GM13977 (cell line): ENCODE measurements around the gene SLC16A3.
A peak's percentile ranks its signal among the peaks of the same experiment; 100 is the strongest.

Source experiments
- DNase-seq: peaks from one replicate; pipeline ENCODE4 v3.0.0; 2012; ENCODE audit warnings: low spot score
- CTCF ChIP-seq: IDR thresholded peaks from 2 replicates; pipeline ENCODE4 v1.5.1; 2012; ENCODE audit warnings: mild to moderate bottlenecking, control low read depth; ENCODE audit not compliant: insufficient read depth; ENCODE audit errors: extremely low read depth, missing control alignments
- in situ Hi-C: fragments of 300-500 bp; cut with MboI; formaldehyde crosslinking; loops from one replicate; pipeline ENCODE4 v1.12.0; 2022; ENCODE audit warnings: low sequenced_read_pairs, low pct_unique_long_range_greater_than_20kb, mixed read lengths, inconsistent platforms; ENCODE audit not compliant: unreplicated experiment

SLC16A3 gene

DNA sequence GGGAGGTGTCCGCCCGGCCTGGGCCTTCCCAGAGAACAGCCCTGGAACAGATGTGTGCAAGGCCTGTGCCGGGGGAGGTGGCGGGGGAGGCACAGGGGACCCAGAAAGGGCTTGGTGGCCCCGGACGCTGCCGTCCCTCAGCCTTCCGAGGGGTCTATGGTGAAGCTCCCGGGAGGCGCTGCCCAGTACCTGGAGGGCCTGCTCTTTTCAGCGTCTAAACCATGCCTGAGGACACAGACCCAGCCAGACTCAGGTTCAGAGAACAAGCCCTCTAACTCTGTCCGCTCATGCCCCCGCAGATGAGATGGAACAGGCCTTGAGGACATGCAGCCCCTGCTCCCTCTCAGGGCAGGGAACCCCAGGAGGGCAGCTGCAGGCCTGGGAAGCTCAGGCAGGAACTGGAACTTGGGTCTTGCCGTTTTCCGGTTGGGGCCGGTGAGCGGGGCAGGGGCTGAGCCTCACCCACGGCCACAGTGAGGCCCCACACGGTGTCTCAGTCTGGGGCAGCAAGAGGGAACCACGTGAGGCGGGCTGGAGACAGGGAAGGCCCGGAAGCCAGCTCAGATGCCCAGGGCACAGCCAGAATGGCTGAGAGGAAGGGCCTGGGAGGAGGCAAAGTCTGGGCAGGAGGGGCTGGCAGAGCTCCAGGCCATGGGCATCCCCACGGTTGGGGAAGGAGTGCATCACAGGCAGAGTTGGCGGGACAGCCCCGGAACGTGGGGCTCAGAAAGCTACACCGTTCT lies 12.5 kb downstream of the SLC16A3 start:
- in situ Hi-C loops, result no loop called here
- no peak for TF ChIP-seq CTCF
- DNase-seq, result no peak

DNA sequence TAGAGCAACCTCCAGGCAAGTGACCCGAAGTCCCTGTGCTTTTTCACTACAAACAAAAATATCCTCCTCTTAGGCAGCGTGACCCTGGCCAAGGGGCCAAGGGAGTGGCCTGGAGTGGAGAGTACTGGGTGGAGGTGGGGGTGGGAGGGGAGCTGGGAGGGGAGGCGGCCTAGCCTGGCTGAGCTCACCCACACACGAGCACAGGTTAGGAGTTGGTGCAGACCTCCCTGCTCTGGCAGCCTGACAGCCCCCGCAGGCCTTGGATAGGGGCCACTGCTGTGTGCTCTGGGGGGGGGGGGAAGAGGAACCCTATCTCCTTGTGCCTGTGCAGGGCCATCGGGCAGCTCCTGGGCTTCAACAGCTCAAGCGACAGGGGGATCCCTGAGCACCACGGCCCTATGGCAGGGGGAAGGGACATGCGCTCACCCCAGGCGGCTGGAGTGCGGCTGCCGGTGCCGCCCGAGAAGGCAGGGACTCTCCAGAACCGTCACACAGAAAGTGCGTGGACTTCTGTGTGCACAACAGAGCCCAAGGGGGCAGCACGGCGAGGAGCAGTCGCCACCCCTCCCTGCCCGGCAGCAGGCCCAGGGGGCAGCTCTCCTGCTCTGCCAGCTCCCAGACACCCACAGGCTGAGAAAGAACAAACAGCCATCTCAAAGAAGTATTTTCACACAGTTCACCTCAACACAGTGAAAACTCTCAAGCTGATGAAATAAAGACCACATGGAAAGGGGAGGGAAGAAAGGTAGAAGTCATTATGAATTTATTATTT lies 13.3 kb downstream of the SLC16A3 start:
- no peak for TF ChIP-seq CTCF
- no peak for DNase-seq
- in situ Hi-C loops, result no loop called here

- no peak for DNase-seq
- TF ChIP-seq CTCF, result no peak
- in situ Hi-C loops, result no loop called here
Observed at GRCh38 chr17:82242698-82242976, 13.8 kb downstream of the SLC16A3 start.

DNA sequence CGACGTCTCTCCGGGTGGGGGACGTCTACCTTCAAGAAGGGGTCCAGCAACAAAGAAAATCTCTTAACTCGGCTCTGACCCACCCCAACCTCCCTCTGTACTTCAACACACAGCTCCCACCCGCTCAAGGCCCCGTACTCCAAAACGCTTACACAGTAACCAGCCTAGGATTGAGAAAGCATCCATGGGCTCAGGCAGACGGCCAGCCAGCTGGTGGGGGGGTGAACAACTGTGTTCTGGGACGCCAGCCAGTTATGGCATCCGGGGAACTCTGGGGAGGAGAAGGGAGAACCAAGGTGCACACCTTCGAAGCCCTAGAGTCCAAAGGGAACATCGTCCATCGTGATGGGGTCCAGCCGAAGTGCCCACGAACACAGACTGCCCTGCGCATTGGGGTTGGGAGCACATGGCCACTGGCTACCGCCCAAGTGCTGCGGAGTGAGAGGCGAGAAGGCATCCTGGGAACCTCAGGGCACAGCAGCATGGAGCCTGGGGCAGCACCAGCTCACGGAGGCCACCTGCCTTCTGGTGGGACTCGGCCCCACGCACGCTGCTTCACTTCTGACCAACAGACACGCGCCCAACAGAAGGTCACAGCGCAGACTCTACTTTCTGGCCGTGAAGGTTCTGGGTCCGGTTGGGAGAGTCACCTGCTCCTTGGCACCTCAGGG lies 14.3 kb downstream of the SLC16A3 start:
- no peak for DNase-seq
- in situ Hi-C loops, result no loop called here
- TF ChIP-seq CTCF, result no peak

DNA sequence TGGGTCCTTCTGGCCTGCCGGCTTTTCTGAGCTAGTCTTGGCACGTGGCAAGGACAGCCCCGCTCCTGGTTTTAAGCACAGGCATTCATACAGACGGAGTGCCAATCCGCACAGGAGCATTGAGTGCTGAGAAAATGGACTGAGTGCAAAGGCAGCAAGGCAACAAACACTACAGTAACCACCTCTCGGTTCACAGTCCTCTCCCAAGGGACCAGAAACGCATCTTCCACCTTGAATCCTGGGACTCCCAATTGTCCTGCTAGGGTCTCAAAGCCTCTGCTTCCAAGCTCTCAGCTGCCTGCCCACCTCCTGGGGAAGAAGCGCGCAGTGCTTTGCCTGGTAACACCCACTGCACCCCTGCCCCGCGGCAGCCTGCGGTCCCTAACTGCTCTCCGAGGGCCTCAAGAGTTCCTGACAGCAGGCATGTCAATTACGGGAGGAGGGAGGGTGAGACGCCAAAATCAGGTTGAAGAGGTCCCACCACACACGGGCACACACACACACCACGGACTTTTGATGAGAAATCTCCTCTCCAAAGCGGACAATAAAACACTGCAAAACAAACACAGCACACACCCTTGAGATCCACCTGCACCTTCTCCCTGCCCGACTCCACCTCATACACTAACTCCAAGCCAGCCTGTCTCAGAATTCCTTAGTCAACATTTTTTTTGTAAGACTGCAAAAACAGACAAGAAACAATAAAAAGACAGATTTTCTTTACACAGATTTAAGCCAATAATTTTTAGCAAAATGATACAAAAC lies 15.0 kb downstream of the SLC16A3 start:
- no peak for TF ChIP-seq CTCF
- DNase-seq, result no peak
- in situ Hi-C loops, result no loop called here

DNA sequence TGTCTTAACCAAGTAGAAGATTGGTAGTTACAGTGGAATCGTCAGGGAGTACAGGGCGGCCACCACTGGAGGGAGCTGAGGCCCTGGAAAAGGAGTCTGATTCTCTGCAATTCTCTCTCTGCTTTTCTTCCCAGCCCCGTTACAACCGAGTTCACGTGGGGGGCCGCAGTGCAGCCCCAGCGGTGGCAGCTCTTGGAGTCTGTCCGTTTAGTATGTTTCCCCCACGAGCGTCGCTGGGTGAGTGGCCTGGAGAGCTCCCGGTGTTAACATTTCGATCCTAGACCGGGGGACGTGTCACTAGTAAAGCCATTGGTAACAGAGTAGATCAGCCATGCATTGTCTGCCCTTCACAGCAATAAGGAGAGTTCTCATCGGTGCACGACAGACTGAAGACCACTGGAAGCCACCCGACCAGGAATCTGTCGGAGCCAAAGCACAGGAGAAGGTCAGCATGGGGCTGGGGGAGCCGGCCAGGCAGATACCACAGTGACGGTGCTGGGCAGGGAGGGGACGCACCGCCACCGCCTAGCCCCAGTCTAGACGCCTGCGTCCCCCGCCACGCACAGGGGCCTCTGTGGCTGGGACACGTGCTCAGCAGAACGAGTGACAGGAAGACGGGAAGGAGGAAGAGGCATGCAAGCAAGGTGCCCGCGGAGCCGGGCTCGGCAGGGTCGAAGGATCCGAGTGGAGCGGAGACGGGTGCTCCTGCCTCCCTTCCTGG lies 15.7 kb downstream of the SLC16A3 start:
- in situ Hi-C loops, result no loop called here
- no peak for DNase-seq
- peak; percentile 27 for TF ChIP-seq CTCF
